Nephron (organoid): Measurements from ENCODE around the gene PTPRM.

Experiments used
- H3K27ac Mint-ChIP-seq, 3 experiments: 2 replicates each; pipeline ENCODE4 v1.8.0; 2020; ENCODE audit warnings: mixed read lengths in 3 of 3, mild to moderate bottlenecking in 2 of 3, moderate library complexity in 1 of 3
- H3K27me3 Mint-ChIP-seq: 2 replicates; pipeline ENCODE4 v1.8.0; 2021; ENCODE audit warnings: low read depth, mild to moderate bottlenecking, moderate library complexity, mixed read lengths
- H3K36me3 Mint-ChIP-seq: 2 replicates; pipeline ENCODE4 v1.8.0; 2020; ENCODE audit warnings: low read depth, mixed read lengths
- H3K4me1 Mint-ChIP-seq: 2 replicates; pipeline ENCODE4 v1.8.0; 2020; ENCODE audit warnings: mixed read lengths
- H3K4me3 Mint-ChIP-seq, 3 experiments: 2 replicates each; pipeline ENCODE4 v1.8.0; 2020; ENCODE audit warnings: mild to moderate bottlenecking in 3 of 3, mixed read lengths in 3 of 3, moderate library complexity in 2 of 3
- H3K9me3 Mint-ChIP-seq: 2 replicates; pipeline ENCODE4 v1.8.0; 2020; ENCODE audit warnings: mixed read lengths
- TF ChIP-seq, protein P1 (sequence below), 3 experiments: fragments of 200-600 bp; sonication (generic); IDR thresholded peaks; one replicate each; pipeline ENCODE4 v1.5.0; 2021; ENCODE audit warnings: antibody characterized with exemption in 3 of 3; ENCODE audit not compliant: unreplicated experiment in 3 of 3

The PTPRM gene

DNA sequence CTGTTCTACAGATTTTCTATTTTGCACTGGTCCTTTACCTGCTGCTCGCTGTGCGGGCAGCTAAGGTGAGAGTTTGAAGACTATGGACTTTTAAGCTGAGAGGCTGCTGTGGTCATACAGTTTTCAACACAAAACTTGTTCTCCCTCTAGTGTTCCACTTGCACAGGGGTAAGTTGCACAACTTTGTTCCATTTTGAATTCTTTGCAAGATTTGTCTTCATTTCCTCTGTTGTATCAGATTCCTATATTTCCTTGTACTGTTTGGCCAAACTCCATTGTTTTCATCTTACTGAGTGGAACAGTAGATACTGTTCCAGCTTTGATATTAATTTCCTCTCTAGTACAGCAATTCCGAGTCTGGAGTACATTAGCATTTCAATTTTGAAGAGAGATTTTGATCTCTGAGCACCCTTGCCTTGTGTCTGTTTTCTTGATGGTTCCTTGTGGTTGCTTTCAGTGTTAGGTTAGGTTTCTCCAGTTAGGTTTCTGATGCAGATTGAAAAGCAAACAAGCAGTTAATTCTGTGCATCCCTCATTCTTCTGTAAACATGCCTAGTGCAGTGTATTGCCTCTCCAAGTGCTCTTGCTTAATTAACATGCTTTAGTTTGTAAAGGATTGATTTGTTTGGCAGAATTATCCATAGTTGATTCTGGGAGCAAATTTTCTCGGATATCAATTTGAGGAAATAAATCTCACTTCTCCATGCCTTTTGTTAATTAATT, 188.8 kb downstream of the PTPRM start:
- Mint-ChIP-seq H3K4me3 (no peak overlapping the region), H3K9me3 (no peaks in the 10 kb centered on the region)
- TF ChIP-seq, protein P1, sequence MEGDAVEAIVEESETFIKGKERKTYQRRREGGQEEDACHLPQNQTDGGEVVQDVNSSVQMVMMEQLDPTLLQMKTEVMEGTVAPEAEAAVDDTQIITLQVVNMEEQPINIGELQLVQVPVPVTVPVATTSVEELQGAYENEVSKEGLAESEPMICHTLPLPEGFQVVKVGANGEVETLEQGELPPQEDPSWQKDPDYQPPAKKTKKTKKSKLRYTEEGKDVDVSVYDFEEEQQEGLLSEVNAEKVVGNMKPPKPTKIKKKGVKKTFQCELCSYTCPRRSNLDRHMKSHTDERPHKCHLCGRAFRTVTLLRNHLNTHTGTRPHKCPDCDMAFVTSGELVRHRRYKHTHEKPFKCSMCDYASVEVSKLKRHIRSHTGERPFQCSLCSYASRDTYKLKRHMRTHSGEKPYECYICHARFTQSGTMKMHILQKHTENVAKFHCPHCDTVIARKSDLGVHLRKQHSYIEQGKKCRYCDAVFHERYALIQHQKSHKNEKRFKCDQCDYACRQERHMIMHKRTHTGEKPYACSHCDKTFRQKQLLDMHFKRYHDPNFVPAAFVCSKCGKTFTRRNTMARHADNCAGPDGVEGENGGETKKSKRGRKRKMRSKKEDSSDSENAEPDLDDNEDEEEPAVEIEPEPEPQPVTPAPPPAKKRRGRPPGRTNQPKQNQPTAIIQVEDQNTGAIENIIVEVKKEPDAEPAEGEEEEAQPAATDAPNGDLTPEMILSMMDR (IDR thresholded peaks at IDR 0.05; ENCODE audit: unreplicated experiment in 3 of 3): peak in 1 of 3 experiments; percentile 25

DNA sequence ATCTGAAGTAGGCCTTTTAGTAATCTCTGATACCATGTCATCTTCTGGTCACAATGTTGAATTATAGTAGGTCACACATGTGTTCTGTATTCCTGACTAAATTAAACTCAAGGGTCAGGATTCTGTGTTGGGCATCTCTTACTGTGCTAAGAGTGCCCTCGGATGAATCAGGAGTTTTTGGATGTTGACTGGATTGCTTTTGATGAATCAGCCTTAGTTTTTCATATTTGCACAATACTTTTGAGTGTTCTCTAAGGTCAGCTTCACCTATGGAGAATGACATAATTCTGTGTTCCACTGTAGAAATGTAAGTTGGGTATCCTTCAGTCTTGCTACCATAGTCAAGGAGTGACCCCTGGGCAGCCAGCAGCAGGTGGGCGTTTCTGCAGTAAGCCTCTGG, 190.1 kb downstream of the PTPRM start:
- Mint-ChIP-seq H3K36me3 (no peaks in the 10 kb centered on the region), H3K27me3 (no peaks in the 10 kb centered on the region), H3K4me3 (no peak overlapping the region), H3K9me3 (no peaks in the 10 kb centered on the region), H3K27ac (no peak overlapping the region), H3K4me1 (peaks cover 51% of the 10 kb centered on the region)
- TF ChIP-seq, protein P1 (IDR thresholded peaks at IDR 0.05; ENCODE audit: unreplicated experiment in 3 of 3): no peak

More for the DNA sequence above, 188.8 kb downstream of the PTPRM start:
- Mint-ChIP-seq H3K27me3 (no peaks in the 10 kb centered on the region), H3K27ac (peak overlapping the region in 2 of 3 experiments; percentile 6 to 53), H3K4me1 (peaks cover 51% of the 10 kb centered on the region), H3K36me3 (no peaks in the 10 kb centered on the region)

DNA sequence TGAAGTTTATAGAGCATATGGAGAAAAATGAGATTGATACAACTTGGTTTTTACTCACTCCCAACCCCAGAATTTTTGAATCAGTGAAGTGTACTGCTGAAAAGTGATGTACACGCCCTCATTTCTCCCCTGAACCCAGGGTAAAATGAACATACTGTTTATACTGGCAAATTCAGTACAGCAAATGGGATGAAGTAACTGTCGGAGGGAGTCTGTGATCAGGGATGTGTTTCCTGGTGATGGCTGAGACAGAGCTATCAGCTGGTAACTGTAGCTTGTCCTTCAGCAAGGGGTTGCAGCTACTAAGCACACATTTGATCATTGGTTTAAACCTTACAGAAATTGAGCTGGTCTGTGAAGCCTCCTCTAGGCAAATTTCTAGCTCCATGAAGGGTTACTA, 191.6 kb downstream of the PTPRM start:
- H3K4me3 Mint-ChIP-seq: no peak overlapping the region
- H3K36me3 Mint-ChIP-seq: no peaks in the 10 kb centered on the region

DNA sequence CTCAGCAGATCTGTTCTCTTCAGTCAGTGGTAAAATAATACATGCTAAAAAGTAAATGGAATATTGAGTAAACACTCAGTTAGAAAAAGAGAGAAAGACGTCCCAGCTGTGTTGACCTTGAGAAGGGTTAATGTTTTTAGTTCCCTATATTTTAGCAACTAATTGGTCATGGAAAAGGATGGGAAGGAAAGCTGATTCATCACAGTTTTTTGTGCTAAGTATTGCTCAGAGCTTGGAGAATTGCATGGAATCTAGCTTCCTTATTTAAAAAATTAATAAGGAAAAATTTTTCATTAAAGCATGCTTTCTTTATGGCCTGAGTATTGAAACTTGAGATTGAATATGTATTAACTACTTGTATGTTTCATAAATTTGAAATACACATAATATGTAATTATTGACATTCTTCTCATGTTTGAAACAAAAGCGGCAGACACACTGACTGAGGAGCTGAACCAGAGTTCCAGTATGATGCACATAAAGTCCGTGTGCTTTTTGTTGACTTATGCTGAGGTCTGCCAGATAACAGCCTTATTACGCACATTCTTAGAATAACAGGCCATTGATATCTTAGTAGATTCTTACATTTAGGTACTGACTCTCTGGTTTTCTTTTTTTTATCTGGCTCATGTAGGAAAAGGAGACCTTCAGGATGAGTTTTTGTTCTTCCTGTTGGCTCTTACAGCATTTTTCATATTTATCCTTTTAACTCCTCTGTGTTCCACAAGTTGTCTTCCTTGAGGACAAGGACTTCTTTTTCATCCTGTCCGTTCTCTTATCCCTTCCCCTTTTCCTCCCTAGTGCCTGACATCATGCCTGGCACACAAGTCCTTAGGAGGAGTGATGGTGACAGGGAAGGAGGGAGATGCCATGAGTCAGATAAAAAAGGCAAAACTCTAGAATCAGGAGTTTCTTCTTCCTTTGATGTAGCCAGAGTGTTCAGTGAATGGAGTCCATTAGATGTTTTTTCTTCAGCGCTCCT, 194.1 kb downstream of the PTPRM start:
- no peak overlapping the region for H3K4me3 Mint-ChIP-seq
- no peaks in the 10 kb centered on the region for H3K27me3 Mint-ChIP-seq
- H3K27ac Mint-ChIP-seq: peak overlapping the region in 1 of 3 experiments; percentile 67
- no peaks in the 10 kb centered on the region for H3K36me3 Mint-ChIP-seq
- H3K9me3 Mint-ChIP-seq: no peaks in the 10 kb centered on the region
- TF ChIP-seq, protein P1 (IDR thresholded peaks at IDR 0.05; ENCODE audit: unreplicated experiment in 3 of 3): no peak
- peaks cover 32% of the 10 kb centered on the region for H3K4me1 Mint-ChIP-seq

More for the DNA sequence above, 191.6 kb downstream of the PTPRM start:
- Mint-ChIP-seq H3K9me3 (no peaks in the 10 kb centered on the region), H3K27ac (no peak overlapping the region), H3K4me1 (peaks cover 52% of the 10 kb centered on the region), H3K27me3 (no peaks in the 10 kb centered on the region)
- TF ChIP-seq, protein P1 (IDR thresholded peaks at IDR 0.05; ENCODE audit: unreplicated experiment in 3 of 3): no peak

DNA sequence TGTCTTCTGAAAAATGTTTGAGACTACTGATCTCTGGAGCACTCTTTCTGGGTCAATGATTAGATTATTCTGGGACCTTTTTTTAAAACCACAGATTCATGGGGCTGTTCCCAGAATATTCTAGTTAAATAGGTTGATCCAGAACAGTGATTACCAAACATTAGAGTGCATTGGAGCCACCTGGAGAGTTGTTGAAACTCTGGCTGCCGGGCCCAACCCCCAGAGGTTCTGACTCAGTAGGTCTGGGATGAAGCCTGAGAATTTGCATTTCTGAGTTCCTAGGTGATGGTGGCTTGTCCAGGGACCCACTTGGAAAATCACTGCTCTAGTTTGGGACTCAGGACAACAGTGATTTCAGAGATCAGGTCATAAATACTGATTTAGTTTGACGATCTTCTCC, 197.3 kb downstream of the PTPRM start:
- TF ChIP-seq, protein P1 (IDR thresholded peaks at IDR 0.05; ENCODE audit: unreplicated experiment in 3 of 3): no peak
- Mint-ChIP-seq H3K4me3 (no peak overlapping the region), H3K27ac (no peak overlapping the region), H3K36me3 (no peaks in the 10 kb centered on the region), H3K9me3 (no peaks in the 10 kb centered on the region), H3K4me1 (peaks cover 23% of the 10 kb centered on the region), H3K27me3 (no peaks in the 10 kb centered on the region)
